ENCODE measurements around the gene GSTA1. TPM values are rescaled to one million over a fixed set of nuclear protein-coding genes. Genes with fewer than 3 reads are reported as not detected.
"Not testable (repeated sequence)": the region's sequence is repeated elsewhere in the genome, so short reads cannot be mapped to it uniquely, and the experiment has no call there.

The GSTA1 gene
- total RNA-seq (2011; cell fraction: chromatin; rRNA removed; ENCODE audit: low replicate concordance) = not detected in 2 replicates
- total RNA-seq (2011; cell fraction: nucleolus; rRNA removed) = not detected in 2 replicates
- total RNA-seq (2011; cell fraction: nucleoplasm; rRNA removed) = not detected in 2 replicates
- total RNA-seq (2014; rRNA removed) (not detected in 2 replicates), total RNA-seq (2014; rRNA removed; fragmentation: Illumina TruSeq; extraction: Trizol) (not detected in 2 replicates), total RNA-seq (2015; rRNA removed; fragmentation: Illumina TruSeq; extraction: Trizol) (not detected in 2 replicates), total RNA-seq (2021) (0.42 and 0.45 TPM in 2 replicates), polyA plus RNA-seq (2011; rRNA removed) (not detected in 2 replicates), polyA plus RNA-seq (2014; fragmentation: Illumina TruSeq; extraction: Trizol) (not detected in 2 replicates), polyA plus RNA-seq (2014; fragmentation: Nextera tagmentation; extraction: Ambion mirVana) (not detected), polyA plus RNA-seq (2014; rRNA removed) (not detected in 2 replicates), polyA minus RNA-seq (2011; rRNA and poly(A)+ RNA removed) (not detected in 2 replicates), Bru-seq, nascent RNA (percentile 8 among the genes with signal in this experiment), BruChase-seq, experiment 1, labeled RNA remaining after a 2-hour chase (not detected), BruChase-seq, experiment 2, labeled RNA remaining after a 6-hour chase (not detected)
- not detected in 2 replicates for polyA plus RNA-seq (2011; cell fraction: cytosol; rRNA removed)
- polyA plus RNA-seq (2011; cell fraction: nucleus; rRNA removed) = not detected in 2 replicates
- polyA plus RNA-seq (2012) = not detected in 2 replicates
- not detected in 2 replicates for polyA minus RNA-seq (2011; cell fraction: cytosol; rRNA and poly(A)+ RNA removed)
- polyA minus RNA-seq (2011; cell fraction: nucleus; rRNA and poly(A)+ RNA removed) = not detected in 2 replicates
- long read RNA-seq, experiment 1 = 0 reads
- long read RNA-seq, experiment 2 = 0 reads
- long read RNA-seq, experiment 3 = 0 reads

DNA sequence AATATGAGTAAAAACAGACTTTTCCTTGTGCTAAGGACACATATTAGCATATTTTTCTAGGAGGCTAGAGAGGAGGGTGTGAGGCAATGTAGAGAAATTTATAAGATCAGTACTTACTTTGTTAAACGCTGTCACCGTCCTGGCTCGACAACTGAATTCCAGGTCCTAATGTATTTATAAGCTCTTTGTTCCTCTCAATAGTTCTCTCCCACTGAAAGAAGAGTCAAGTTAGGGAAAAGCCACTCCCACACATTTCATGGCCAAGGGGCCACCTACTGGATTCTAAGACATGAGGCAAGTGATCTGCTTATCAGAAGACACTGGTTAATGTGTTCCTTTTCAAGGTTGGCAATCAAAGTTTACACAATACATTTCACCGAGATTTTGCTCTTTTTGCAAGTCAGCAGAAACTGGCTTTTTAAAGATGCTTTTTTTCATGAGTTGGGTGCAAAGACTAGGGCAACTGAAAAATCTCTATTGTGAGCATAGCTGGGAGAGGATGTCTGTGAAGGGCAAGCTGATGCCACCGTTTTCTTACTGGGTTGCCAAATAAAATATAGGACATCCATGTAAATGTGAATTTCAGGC, at the start of gene GSTA1:
GSTA1 (minus strand) TSS at position 149 of the 588 bp plus-strand sequence. CDS start 4,549 bp downstream, outside the sequence.
- H3K9ac ChIP-seq (ENCODE audit: insufficient read depth in 1 of 2, low read depth in 2 of 2, low read length in 2 of 2); intact Hi-C loops (cut with micrococcal nuclease); H3K9me3 ChIP-seq (replicated peaks; ENCODE audit: control insufficient read depth, insufficient read depth, low read depth, low read length); H3K36me3 ChIP-seq (ENCODE audit: control insufficient read depth, insufficient read depth, low read length); CTCF ChIA-PET (ENCODE audit: low intra/inter-chr PET ratio); H3K79me2 ChIP-seq (ENCODE audit: control insufficient read depth, insufficient read depth, low read length); H2AFZ ChIP-seq (ENCODE audit: low read depth, low read length); BruUV-seq (replicated peaks); in situ Hi-C loops (cut with MboI); H3K4me3 ChIP-seq; H3K27ac ChIP-seq (ENCODE audit: extremely low read depth, low read depth, low read length); H3K9me1 ChIP-seq (ENCODE audit: control insufficient read depth, insufficient read depth, low read length); H4K20me1 ChIP-seq (replicated peaks; ENCODE audit: control insufficient read depth, insufficient read depth, low read length); DNase-seq (ENCODE audit: extremely low read depth in 1 of 4, low spot score in 3 of 4); H3K4me1 ChIP-seq (replicated peaks in 1 of 2; ENCODE audit: control insufficient read depth in 2 of 2, insufficient read depth in 2 of 2, low read length in 2 of 2); H3K4me2 ChIP-seq (ENCODE audit: insufficient read depth, low read length); H3K27me3 ChIP-seq (ENCODE audit: control insufficient read depth in 2 of 2, insufficient read depth in 2 of 2, low read length in 2 of 2): not testable (repeated sequence)
- FAIRE-seq = peak; percentile 54
- 0 out of 3 replicates have a peak, but pooled peaks have one; percentile 33 for ATAC-seq
- peak; percentile 84 for TF ChIP-seq MAFF (IDR thresholded peaks at IDR 0.05; ENCODE audit: low read length)
- peak; percentile 81 for TF ChIP-seq MAFK (IDR thresholded peaks at IDR 0.05; ENCODE audit: low read length)
- TF ChIP-seq, protein P1, sequence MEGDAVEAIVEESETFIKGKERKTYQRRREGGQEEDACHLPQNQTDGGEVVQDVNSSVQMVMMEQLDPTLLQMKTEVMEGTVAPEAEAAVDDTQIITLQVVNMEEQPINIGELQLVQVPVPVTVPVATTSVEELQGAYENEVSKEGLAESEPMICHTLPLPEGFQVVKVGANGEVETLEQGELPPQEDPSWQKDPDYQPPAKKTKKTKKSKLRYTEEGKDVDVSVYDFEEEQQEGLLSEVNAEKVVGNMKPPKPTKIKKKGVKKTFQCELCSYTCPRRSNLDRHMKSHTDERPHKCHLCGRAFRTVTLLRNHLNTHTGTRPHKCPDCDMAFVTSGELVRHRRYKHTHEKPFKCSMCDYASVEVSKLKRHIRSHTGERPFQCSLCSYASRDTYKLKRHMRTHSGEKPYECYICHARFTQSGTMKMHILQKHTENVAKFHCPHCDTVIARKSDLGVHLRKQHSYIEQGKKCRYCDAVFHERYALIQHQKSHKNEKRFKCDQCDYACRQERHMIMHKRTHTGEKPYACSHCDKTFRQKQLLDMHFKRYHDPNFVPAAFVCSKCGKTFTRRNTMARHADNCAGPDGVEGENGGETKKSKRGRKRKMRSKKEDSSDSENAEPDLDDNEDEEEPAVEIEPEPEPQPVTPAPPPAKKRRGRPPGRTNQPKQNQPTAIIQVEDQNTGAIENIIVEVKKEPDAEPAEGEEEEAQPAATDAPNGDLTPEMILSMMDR (IDR thresholded peaks at IDR 0.05 in 2 of 3, conservative IDR thresholded peaks at IDR 0.05 in 1 of 3; ENCODE audit: insufficient read depth in 2 of 3, low read depth in 1 of 3, low read length in 3 of 3) = peak in 1 of 3 experiments; percentile 22; a peak in 1 of 6 replicates
- TF ChIP-seq MAFG (tag; conservative IDR thresholded peaks at IDR 0.05) = 0 out of 2 replicates have a peak, but pooled peaks have one; percentile 7
- TF ChIP-seq ZNF316 (IDR thresholded peaks at IDR 0.05) = peak; percentile 13; the same call in 1 of the 2 replicates
- WGBS (ENCODE audit: insufficient coverage, low coverage, missing lambda C conversion rate) = 0% methylated on average over 5 of the region's 5 CpGs
- POLR2A ChIA-PET = interaction anchor here (0.6 kb wide), 1 partner anchor 8 kb away, joined by 3 read pairs; no protein-coding TSS in a partner anchor

Measured in K562 (cell line).